ENCODE results near the gene DRD1.

DNA sequence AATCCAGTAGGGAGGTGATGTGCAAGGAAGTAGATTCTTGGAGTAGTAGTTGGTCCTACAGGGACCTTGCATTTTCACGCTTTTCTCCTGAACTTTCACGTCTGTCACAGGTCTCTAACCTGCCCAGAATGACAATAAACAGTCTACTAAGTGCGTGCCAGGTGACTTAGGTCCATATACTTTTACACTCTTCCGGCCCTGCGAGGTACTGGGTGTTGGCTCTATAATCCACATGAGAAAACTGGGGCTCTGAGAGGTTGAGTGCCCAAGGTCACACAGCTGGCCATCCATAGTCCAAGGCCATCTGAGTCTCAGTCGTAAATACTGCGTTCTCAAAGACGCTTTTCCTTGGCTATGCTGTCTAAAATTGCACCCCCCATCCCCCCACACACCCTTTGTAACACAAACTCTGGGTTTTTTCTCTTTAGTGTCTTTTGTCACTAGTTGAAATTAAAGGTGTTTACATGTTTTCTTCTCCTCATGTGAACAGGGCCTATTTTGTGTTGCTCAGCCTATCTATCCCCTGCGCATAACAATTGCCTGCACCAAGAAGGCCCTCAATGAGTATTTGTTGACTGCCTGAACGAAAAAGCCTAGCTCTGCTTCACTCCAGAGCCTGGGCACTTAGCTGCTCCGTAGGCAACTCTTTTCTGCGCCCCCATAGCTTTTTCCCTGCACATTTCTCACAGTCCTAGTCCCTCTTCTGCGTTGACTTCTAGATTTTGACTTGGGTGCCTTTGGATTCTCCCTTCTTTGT lies 35.3 kb upstream of the DRD1 start:
- TF ChIP-seq, protein P1, sequence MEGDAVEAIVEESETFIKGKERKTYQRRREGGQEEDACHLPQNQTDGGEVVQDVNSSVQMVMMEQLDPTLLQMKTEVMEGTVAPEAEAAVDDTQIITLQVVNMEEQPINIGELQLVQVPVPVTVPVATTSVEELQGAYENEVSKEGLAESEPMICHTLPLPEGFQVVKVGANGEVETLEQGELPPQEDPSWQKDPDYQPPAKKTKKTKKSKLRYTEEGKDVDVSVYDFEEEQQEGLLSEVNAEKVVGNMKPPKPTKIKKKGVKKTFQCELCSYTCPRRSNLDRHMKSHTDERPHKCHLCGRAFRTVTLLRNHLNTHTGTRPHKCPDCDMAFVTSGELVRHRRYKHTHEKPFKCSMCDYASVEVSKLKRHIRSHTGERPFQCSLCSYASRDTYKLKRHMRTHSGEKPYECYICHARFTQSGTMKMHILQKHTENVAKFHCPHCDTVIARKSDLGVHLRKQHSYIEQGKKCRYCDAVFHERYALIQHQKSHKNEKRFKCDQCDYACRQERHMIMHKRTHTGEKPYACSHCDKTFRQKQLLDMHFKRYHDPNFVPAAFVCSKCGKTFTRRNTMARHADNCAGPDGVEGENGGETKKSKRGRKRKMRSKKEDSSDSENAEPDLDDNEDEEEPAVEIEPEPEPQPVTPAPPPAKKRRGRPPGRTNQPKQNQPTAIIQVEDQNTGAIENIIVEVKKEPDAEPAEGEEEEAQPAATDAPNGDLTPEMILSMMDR (IDR thresholded peaks at IDR 0.05; ENCODE audit: low read depth, low read length), result no peak
- TF ChIP-seq, protein P2, sequence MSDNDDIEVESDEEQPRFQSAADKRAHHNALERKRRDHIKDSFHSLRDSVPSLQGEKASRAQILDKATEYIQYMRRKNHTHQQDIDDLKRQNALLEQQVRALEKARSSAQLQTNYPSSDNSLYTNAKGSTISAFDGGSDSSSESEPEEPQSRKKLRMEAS (IDR thresholded peaks at IDR 0.05; ENCODE audit: low read depth, low read length), result no peak

Data from NB4 (cell line).